ENCODE measurements around the gene PNCK. TPM values are rescaled to one million over a fixed set of nuclear protein-coding genes. Genes with fewer than 3 reads are reported as not detected.

The PNCK gene
- total RNA-seq, 1 experiment from 2014 or later: 1.1 TPM

DNA sequence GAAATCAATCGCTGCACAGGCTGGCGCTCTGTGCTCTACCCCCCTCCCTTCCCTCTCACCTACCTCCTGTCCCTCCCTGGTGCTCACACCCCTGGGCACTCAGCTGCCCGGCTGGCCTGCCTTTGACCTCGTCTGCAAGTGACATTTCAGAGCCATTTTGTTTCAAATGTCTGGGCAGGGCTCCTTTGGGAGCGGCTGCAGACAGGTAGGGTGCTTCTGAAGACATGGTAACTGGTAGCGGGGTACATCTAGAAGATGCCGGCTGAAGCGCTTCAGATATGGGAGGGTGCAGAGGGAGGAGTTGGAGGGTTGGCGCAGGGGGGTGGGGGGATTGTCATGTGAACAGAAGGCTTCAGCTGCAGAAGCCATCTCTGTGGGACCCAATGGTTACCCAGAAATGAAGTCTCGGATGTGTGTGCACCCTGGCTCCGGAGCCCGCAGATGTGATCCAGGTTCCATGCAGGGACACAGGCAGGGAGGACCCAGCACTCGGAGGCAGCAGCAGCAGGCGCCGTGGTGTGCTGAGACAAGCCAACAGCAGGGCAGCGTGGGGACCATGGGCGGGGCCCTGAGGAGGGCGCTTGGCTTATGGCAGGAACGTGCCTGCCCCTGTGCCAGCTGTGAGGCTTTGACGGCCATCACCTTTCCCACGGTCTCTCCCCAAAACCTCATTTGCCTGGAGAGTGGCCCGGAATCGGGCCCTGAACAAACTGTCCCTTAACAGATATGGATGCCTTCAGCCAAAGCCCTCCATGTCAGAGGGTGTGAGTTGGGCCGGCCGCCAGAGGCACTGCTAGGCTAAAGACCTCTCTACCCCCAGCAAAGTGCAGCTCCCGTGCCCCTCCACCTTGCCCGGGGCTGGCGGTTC, 34.2 kb downstream of the PNCK start:
- Mint-ChIP-seq H3K27me3 (ENCODE audit: unreplicated experiment) (peaks cover 96% of the 10 kb centered on the region), H3K27ac (ENCODE audit: unreplicated experiment) (no peak overlapping the region)

DNA sequence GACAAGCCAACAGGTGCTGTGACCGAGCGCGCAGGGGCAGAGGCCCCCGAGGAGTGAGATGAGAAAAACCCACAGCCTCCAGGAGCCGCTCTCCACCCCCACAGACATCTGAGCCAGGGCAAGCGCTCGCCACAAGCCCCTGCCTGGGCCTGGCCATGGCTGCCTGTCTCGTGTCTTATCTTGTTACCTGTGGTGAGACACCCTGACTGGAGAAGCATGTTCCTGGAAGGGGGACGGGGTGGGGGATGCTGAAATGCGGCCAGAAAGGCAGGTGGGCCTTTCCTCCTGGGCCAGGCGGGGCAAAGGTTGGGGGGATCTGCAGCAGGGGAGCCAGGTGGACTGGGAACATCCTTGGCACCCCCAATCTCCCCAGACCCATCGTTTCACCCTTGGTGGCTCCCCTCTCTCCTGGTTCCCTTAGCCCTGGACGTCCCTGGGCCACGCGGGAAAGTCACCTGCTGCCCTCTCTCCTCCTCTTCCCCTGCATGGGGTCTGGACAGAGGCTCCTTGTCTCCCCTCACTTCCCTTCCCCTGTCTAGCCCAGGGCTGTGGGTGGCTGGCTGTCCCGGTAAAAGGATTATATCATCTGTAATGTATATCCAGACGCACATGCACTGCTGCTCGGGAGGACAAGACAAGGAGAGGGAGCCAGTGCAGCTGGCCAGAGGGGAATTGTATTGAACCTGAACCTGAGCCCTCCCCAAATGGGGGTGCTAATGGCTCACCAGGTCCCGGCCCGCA, 35.0 kb downstream of the PNCK start:
- TF ChIP-seq, protein P1, sequence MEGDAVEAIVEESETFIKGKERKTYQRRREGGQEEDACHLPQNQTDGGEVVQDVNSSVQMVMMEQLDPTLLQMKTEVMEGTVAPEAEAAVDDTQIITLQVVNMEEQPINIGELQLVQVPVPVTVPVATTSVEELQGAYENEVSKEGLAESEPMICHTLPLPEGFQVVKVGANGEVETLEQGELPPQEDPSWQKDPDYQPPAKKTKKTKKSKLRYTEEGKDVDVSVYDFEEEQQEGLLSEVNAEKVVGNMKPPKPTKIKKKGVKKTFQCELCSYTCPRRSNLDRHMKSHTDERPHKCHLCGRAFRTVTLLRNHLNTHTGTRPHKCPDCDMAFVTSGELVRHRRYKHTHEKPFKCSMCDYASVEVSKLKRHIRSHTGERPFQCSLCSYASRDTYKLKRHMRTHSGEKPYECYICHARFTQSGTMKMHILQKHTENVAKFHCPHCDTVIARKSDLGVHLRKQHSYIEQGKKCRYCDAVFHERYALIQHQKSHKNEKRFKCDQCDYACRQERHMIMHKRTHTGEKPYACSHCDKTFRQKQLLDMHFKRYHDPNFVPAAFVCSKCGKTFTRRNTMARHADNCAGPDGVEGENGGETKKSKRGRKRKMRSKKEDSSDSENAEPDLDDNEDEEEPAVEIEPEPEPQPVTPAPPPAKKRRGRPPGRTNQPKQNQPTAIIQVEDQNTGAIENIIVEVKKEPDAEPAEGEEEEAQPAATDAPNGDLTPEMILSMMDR (IDR thresholded peaks at IDR 0.05; ENCODE audit: unreplicated experiment): no peak
- Mint-ChIP-seq H3K9me3 (ENCODE audit: low read depth, unreplicated experiment) (no peaks in the 10 kb centered on the region), H3K27ac (ENCODE audit: unreplicated experiment) (no peak overlapping the region), H3K36me3 (ENCODE audit: insufficient read depth, unreplicated experiment) (peaks cover 6% of the 10 kb centered on the region), H3K27me3 (ENCODE audit: unreplicated experiment) (peaks cover 94% of the 10 kb centered on the region), H3K4me1 (ENCODE audit: low read depth, unreplicated experiment) (no peaks in the 10 kb centered on the region), H3K4me3 (ENCODE audit: low read depth, unreplicated experiment) (no peak overlapping the region)
- no TSS peak for BruUV-seq (replicated peaks)
- no peak for DNase-seq
- intact Hi-C loops (cut with micrococcal nuclease; ENCODE audit: unreplicated experiment): no loop called here
- CTCF ChIA-PET: interaction anchor here (0.5 kb wide), 1 partner anchor 17 kb away, joined by 5 read pairs; no protein-coding TSS in a partner anchor

More for the DNA sequence above, 34.2 kb downstream of the PNCK start:
- no peak overlapping the region for H3K4me3 Mint-ChIP-seq (ENCODE audit: low read depth, unreplicated experiment)
- CTCF ChIA-PET: interaction anchor here (0.5 kb wide), 1 partner anchor 97 kb away, joined by 3 read pairs; no protein-coding TSS in a partner anchor
- no TSS peak for BruUV-seq (replicated peaks)
- peaks cover 6% of the 10 kb centered on the region for H3K36me3 Mint-ChIP-seq (ENCODE audit: insufficient read depth, unreplicated experiment)
- TF ChIP-seq, protein P1 (IDR thresholded peaks at IDR 0.05; ENCODE audit: unreplicated experiment): no peak
- no peak for DNase-seq
- H3K9me3 Mint-ChIP-seq (ENCODE audit: low read depth, unreplicated experiment): no peaks in the 10 kb centered on the region
- intact Hi-C loops (cut with micrococcal nuclease; ENCODE audit: unreplicated experiment): no loop called here
- H3K4me1 Mint-ChIP-seq (ENCODE audit: low read depth, unreplicated experiment): no peaks in the 10 kb centered on the region

- TF ChIP-seq, protein P1 (IDR thresholded peaks at IDR 0.05; ENCODE audit: unreplicated experiment): no peak
- no TSS peak for BruUV-seq (replicated peaks)
- CTCF ChIA-PET: no interaction called here
- H3K27ac Mint-ChIP-seq (ENCODE audit: unreplicated experiment): no peak overlapping the region
- intact Hi-C loops (cut with micrococcal nuclease; ENCODE audit: unreplicated experiment): no loop called here
- peaks cover 6% of the 10 kb centered on the region for H3K36me3 Mint-ChIP-seq (ENCODE audit: insufficient read depth, unreplicated experiment)
- no peaks in the 10 kb centered on the region for H3K9me3 Mint-ChIP-seq (ENCODE audit: low read depth, unreplicated experiment)
- DNase-seq: no peak
- H3K4me1 Mint-ChIP-seq (ENCODE audit: low read depth, unreplicated experiment): no peaks in the 10 kb centered on the region
- H3K4me3 Mint-ChIP-seq (ENCODE audit: low read depth, unreplicated experiment): no peak overlapping the region
- peaks cover 88% of the 10 kb centered on the region for H3K27me3 Mint-ChIP-seq (ENCODE audit: unreplicated experiment)
Observed at GRCh38 chrX:153638041-153638371, 35.6 kb downstream of the PNCK start.

DNA sequence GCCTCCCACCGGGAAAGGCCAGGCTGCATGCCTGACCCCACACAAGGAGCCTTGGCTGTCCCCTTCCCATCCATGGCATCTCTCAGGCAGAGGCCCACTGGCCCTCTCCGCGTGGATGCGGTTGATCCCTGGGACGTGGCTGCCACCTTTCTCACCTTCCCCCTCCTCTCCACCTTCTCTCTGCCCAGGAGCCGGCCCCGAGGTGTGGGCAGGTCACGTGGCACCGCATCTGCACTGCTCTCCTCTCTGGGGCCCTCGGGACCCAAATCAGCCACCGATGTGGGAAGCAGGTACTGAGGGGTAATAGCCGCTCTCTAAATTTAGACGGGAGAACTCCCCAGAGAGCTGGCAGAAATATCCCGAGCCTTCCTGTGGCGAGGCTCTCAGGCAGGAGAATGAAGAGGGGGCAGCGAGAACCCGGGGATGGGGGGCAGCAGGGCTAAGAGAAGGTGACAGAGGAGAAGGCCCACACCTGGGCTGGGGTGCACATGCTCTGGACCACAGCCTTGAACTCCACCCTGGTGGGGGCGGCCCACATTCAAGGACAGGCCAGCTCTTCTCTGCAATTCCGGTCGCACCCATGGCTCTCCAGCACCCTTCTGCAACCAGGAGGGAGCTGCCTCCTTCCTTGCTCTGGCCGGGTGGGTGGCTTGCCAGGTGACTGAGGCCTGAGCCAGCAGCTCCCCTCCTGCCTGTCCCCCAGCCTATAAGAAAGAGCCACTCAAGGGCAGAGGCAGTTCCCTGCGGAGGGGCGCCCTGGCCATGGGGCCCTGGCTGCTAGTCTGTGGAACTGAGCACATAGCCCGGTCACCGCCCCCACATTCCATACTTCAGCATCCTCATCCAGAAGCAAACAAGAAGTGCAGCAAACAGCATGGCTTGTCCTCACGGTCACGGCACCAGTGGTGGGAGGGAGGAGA, 36.2 kb downstream of the PNCK start:
- CTCF ChIA-PET: interaction anchor here (1.4 to 2.1 kb wide), 3 partner anchors 7 to 98 kb away, joined by 3 to 6 read pairs (median 5); partner anchors contain the start of gene CCNQ
- no peaks in the 10 kb centered on the region for H3K9me3 Mint-ChIP-seq (ENCODE audit: low read depth, unreplicated experiment)

More for the DNA sequence above, 36.2 kb downstream of the PNCK start:
- no TSS peak for BruUV-seq (replicated peaks)
- Mint-ChIP-seq H3K4me1 (ENCODE audit: low read depth, unreplicated experiment) (no peaks in the 10 kb centered on the region), H3K27me3 (ENCODE audit: unreplicated experiment) (peaks cover 82% of the 10 kb centered on the region), H3K36me3 (ENCODE audit: insufficient read depth, unreplicated experiment) (peaks cover under 1% of the 10 kb centered on the region), H3K27ac (ENCODE audit: unreplicated experiment) (no peak overlapping the region), H3K4me3 (ENCODE audit: low read depth, unreplicated experiment) (no peak overlapping the region)
- DNase-seq: no peak
- intact Hi-C loops (cut with micrococcal nuclease; ENCODE audit: unreplicated experiment): no loop called here
- TF ChIP-seq, protein P1 (IDR thresholded peaks at IDR 0.05; ENCODE audit: unreplicated experiment): no peak

Measured in Calu3 (cell line).